Fibroblast of gingiva (primary cell): ENCODE measurements around the gene HPDL.

Experiments
- DNase-seq: peaks from one replicate; pipeline ENCODE4 v3.0.0-alpha.2; 2011; ENCODE audit warnings: low read depth

Gene HPDL

DNA sequence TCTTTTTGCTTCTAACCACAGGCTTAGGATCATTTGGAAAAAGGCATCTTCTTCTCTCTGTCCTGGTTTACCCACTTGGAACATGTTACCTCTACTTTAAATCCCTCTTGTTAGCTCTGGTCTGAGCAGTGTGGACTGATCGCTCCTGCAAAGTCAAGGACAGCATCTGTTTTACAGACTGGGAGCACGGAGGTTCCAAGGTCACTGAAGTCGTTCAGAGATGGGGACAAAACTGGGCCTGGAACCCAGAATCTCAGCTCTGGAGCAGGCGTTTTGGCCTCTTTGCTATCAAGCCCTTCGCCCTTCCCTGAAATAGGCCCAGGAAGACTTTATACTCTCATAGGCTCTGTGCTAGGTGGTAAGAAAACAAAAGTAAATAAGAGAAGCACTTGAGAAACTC lies 24.8 kb downstream of the HPDL start:
- no peak for DNase-seq

DNA sequence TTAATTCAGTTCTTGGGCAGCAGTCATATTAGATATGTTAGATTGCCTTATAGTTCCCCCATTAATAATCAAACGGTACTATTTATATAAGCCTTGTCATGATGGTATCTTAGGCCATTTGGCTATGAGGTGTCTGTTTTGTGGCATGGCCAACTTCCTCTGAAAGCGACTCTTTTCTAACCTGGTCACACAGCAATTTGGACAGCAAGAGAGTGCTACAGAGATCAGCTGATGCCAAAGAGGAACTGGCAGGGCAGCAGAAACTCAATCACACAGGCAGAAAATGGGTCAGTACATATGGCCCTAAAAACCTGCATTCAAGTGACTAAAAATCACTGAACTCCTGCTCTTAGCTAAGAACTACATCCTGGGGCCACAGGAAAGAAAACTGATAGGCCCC lies 27.0 kb downstream of the HPDL start:
- DNase-seq: no peak

- no peak for DNase-seq
These were observed 28.1 kb downstream of the HPDL start for GRCh38 chr1:45354838-45355237.

GRCh38 chr1:45355683-45356082 lies 29.0 kb downstream of the HPDL start:
- DNase-seq: no peak

GRCh38 chr1:45356186-45356585 lies 29.5 kb downstream of the HPDL start:
- no peak for DNase-seq

GRCh38 chr1:45359882-45360513 lies 33.3 kb downstream of the HPDL start:
- DNase-seq: peak; percentile 70

- peak; percentile 85 for DNase-seq
These were observed 34.3 kb downstream of the HPDL start for GRCh38 chr1:45360981-45361380.

DNA sequence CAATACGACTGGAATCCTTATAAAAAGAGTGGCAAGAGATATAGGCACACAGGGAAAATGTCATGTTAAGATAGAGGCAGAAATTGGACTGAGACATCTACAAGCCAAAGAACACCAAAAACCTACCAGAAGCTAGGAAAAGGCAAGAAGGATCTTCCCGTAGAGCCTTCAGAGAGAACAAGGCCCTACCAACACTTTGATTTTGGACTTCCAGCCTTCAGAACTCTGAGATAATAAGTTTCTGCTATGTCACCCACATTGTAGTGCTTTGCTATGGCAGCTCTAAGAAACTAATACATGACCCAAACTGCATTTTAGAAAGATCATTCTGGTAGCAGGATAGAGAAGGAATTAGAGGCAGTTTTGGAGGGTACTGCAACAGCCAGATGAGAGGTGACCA lies 37.6 kb downstream of the HPDL start:
- no peak for DNase-seq

GRCh38 chr1:45365051-45365450 lies 38.4 kb downstream of the HPDL start:
- no peak for DNase-seq

- no peak for DNase-seq
These were observed 43.9 kb downstream of the HPDL start for GRCh38 chr1:45370575-45370974.

DNA sequence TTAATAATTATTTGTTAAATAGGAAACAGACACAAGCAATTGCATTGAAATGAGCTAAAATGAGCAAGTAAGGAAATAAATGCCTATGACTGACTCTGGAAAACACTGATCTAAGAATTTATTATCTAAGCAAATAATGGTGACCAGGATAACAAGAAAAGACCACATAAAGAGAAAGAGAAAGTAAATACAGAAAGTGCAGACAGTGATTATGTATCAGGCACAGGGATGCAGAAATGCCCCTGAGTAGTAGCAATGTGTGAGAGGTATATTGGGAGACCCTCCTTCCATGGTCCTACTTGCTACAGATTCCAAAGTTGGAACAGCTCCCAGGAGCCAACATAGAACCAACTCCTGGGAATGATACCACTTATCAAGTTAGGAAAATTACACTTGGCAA lies 46.9 kb downstream of the HPDL start:
- DNase-seq: no peak

GRCh38 chr1:45375104-45376090 lies 48.7 kb downstream of the HPDL start:
- peak; percentile 62 for DNase-seq

DNA sequence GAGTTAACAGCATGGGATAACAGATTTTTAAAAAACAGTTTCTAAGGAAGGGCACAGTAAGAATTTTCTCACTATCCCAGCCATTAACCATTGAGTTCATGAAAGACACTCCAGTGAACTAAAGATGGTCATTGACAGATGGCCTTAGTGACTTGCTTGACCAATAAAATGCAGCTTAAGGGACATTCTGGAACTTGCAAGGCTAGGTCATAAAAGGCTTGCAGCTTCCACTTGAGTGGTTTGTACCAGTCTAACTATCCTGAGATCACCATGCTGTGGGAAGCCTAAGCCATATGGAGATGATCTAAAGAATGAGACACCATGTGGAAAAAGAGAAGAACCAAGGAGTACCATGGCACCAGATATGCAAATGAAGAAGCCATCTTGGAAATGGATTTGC lies 51.5 kb downstream of the HPDL start:
- no peak for DNase-seq
